K562 (cell line): Measurements from ENCODE around the gene ISY1. TPM values are rescaled to one million over a fixed set of nuclear protein-coding genes. Genes with fewer than 3 reads are reported as not detected.

Experiments used
- ATF1 ChIP-seq, 2 experiments: fragments of 450-650 bp in 1 of 2; IDR thresholded peaks; 2 replicates each; pipeline ENCODE4 v1.6.1; 2016; ENCODE audit warnings: missing compliant biosample characterization in 1 of 2, missing genetic modification characterization in 1 of 2
- CC2D1A ChIP-seq: fragments of 450-650 bp; IDR thresholded peaks from 2 replicates; pipeline ENCODE4 v1.6.1; 2017; ENCODE audit warnings: mild to moderate bottlenecking
- CCAR2 ChIP-seq: fragments of 200-400 bp; formaldehyde crosslinking; IDR thresholded peaks from 2 replicates; pipeline ENCODE4 v1.6.1; 2017; ENCODE audit warnings: mild to moderate bottlenecking, low read depth, low read length
- CTCF ChIP-seq, 3 experiments: IDR thresholded peaks in 2 of 3; conservative IDR thresholded peaks in 1 of 3; 2 replicates each; pipeline ENCODE4 v1.5.1; 2011 to 2012; ENCODE audit warnings: low read length in 3 of 3, mild to moderate bottlenecking in 3 of 3, control low read depth in 2 of 3, improper control_type of control experiment in 1 of 3, inconsistent platforms in 1 of 3, low read depth in 1 of 3, mixed read lengths in 1 of 3, moderate library complexity in 1 of 3; ENCODE audit not compliant: insufficient read depth in 2 of 3
- ETV6 ChIP-seq, 3 experiments: fragments of 150-350 bp in 1 of 3; sonication (generic) in 1 of 3; formaldehyde crosslinking in 1 of 3; IDR thresholded peaks; 2 replicates each; pipeline versions ENCODE4 v1.6.1 to v1.8.0; 2014 to 2022; ENCODE audit warnings: borderline replicate concordance in 2 of 3, low read depth in 2 of 3, antibody characterized with exemption in 1 of 3, low read length in 1 of 3, mild to moderate bottlenecking in 1 of 3, missing genetic modification reagents in 1 of 3
- KDM2B ChIP-seq: fragments of 250-450 bp; sonication (Bioruptor Pico); IDR thresholded peaks from 2 replicates; pipeline ENCODE4 v1.8.0; 2021; ENCODE audit warnings: mild to moderate bottlenecking, moderate library complexity
- RAD21 ChIP-seq, 2 experiments: fragments of 250-450 bp in 1 of 2; fragments of 450-650 bp in 1 of 2; sonication (Bioruptor Pico) in 1 of 2; formaldehyde crosslinking in 1 of 2; IDR thresholded peaks in 1 of 2; conservative IDR thresholded peaks in 1 of 2; 2 replicates each; pipeline versions ENCODE4 v1.4.0 to v1.8.0; 2020 to 2022; ENCODE audit warnings: mild to moderate bottlenecking in 2 of 2, moderate library complexity in 1 of 2
- STAT5A ChIP-seq: IDR thresholded peaks from 2 replicates; pipeline ENCODE4 v1.6.1; 2012; ENCODE audit warnings: low read length, inconsistent platforms, borderline replicate concordance
- ZNF57 ChIP-seq: fragments of 450-650 bp; formaldehyde crosslinking; IDR thresholded peaks from 2 replicates; pipeline ENCODE4 v1.4.0; 2020; ENCODE audit warnings: mild to moderate bottlenecking, moderate library complexity
- polyA plus RNA-seq, 8 experiments: library from polyadenylated mRNA; depleted of rRNA in 4 of 8; stranded (reverse) in 5 of 8; unstranded in 3 of 8; fragments of >200 nt; fragmentation: Nextera tagmentation in 2 of 8; fragmentation: Illumina TruSeq in 1 of 8; extraction: Ambion mirVana in 2 of 8; extraction: Trizol in 1 of 8; gene quantifications; 2 replicates each; pipeline versions ENCODE4 v1.2.1 to v1.2.3, GENCODE V29; 2011 to 2014; ENCODE audit warnings: inconsistent platforms in 1 of 8, missing spikeins in 1 of 8
- total RNA-seq, 7 experiments: library from RNA; depleted of rRNA in 6 of 7; stranded (reverse); fragments of >200 nt in 6 of 7; fragmentation: Illumina TruSeq in 2 of 7; extraction: Trizol in 2 of 7; gene quantifications; 2 replicates each; pipeline versions ENCODE4 v1.2.1 to v1.2.3, GENCODE V29; 2011 to 2021; ENCODE audit warnings: low replicate concordance in 1 of 7
- TF ChIP-seq, protein P1 (sequence below): fragments of 250-450 bp; sonication (Bioruptor Pico); IDR thresholded peaks from 2 replicates; pipeline ENCODE4 v1.8.0; 2022; ENCODE audit warnings: moderate library complexity, mild to moderate bottlenecking, inconsistent platforms
- TF ChIP-seq, protein P2 (sequence below): fragments of 450-650 bp; formaldehyde crosslinking; IDR thresholded peaks from 2 replicates; pipeline ENCODE4 v1.4.0; 2020; ENCODE audit warnings: mild to moderate bottlenecking, moderate library complexity

The ISY1 gene
- total and polyA plus RNA-seq, 9 of the 15 experiments (the other 6 are each of a cell fraction or from before 2014, with no cell fraction given): 23.5 to 50.0 (median 32.9) TPM

- peak; percentile 35 to 51 (median 35); a peak in 3 of 6 replicates for TF ChIP-seq CTCF (IDR thresholded peaks at IDR 0.05 in 2 of 3, conservative IDR thresholded peaks at IDR 0.05 in 1 of 3; ENCODE audit: insufficient read depth in 2 of 3, low read depth in 1 of 3, low read length in 3 of 3)
- TF ChIP-seq ZNF57: no peak
- no peak for TF ChIP-seq KDM2B (CRISPR knock-in tag)
- TF ChIP-seq STAT5A: no peak
- TF ChIP-seq, protein P1, sequence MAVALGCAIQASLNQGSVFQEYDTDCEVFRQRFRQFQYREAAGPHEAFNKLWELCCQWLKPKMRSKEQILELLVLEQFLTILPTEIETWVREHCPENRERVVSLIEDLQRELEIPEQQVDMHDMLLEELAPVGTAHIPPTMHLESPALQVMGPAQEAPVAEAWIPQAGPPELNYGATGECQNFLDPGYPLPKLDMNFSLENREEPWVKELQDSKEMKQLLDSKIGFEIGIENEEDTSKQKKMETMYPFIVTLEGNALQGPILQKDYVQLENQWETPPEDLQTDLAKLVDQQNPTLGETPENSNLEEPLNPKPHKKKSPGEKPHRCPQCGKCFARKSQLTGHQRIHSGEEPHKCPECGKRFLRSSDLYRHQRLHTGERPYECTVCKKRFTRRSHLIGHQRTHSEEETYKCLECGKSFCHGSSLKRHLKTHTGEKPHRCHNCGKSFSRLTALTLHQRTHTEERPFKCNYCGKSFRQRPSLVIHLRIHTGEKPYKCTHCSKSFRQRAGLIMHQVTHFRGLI (CRISPR knock-in tag): no peak
- TF ChIP-seq CCAR2: no peak
- TF ChIP-seq ETV6 (IDR thresholded peaks at IDR 0.05; ENCODE audit: borderline replicate concordance in 1 of 2, low read depth in 2 of 2, low read length in 1 of 2): no peak
- no peak for TF ChIP-seq ETV6 (CRISPR knock-in tag; IDR thresholded peaks at IDR 0.05; ENCODE audit: borderline replicate concordance)
- TF ChIP-seq, protein P2, sequence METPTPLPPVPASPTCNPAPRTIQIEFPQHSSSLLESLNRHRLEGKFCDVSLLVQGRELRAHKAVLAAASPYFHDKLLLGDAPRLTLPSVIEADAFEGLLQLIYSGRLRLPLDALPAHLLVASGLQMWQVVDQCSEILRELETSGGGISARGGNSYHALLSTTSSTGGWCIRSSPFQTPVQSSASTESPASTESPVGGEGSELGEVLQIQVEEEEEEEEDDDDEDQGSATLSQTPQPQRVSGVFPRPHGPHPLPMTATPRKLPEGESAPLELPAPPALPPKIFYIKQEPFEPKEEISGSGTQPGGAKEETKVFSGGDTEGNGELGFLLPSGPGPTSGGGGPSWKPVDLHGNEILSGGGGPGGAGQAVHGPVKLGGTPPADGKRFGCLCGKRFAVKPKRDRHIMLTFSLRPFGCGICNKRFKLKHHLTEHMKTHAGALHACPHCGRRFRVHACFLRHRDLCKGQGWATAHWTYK (CRISPR knock-in tag): no peak
- TF ChIP-seq RAD21 (CRISPR knock-in tag; conservative IDR thresholded peaks at IDR 0.05 in 1 of 2, IDR thresholded peaks at IDR 0.05 in 1 of 2): peak in 1 of 2 experiments; percentile 21; a peak in 1 of 4 replicates
- no peak for TF ChIP-seq ATF1 (CRISPR knock-in tag; IDR thresholded peaks at IDR 0.05)
- no peak for TF ChIP-seq ATF1 (tag; IDR thresholded peaks at IDR 0.05)
- no peak for TF ChIP-seq CC2D1A
These were observed 54.5 kb downstream of the ISY1 start (continued) for GRCh38 chr3:129106320-129106719.
